Thyroid gland (tissue), 4 donors: ENCODE results near the gene TMEM143.

Experiments
- CTCF ChIP-seq, 6 experiments: fragments of 200-600 bp in 3 of 6; fragments of 450-650 bp in 3 of 6; sonication (generic) in 3 of 6; IDR thresholded peaks; one replicate each; pipeline ENCODE4 v1.5.1; 2016 to 2019; ENCODE audit warnings: antibody characterized with exemption in 6 of 6, mild to moderate bottlenecking in 2 of 6, inconsistent platforms in 1 of 6, moderate library complexity in 1 of 6
- POLR2A ChIP-seq, 2 donors: fragments of 450-650 bp; IDR thresholded peaks; one replicate each; pipeline ENCODE4 v1.6.1; 2017; ENCODE audit warnings: antibody characterized with exemption in 2 of 2, mild to moderate bottlenecking in 2 of 2, moderate library complexity in 1 of 2

GRCh38 chr19:48365602-48366001 lies 1.9 kb upstream of the TMEM143 start:
- TF ChIP-seq CTCF (IDR thresholded peaks at IDR 0.05): no peak
- no peak for TF ChIP-seq POLR2A (IDR thresholded peaks at IDR 0.05)
